ENCODE results near the gene TARBP1. TPM values are rescaled to one million over a fixed set of nuclear protein-coding genes. Genes with fewer than 3 reads are reported as not detected.
"Not testable (repeated sequence)": the region's sequence is repeated elsewhere in the genome, so short reads cannot be mapped to it uniquely, and the experiment has no call there.

The TARBP1 gene
- total RNA-seq, 2 donors from 2014 or later, result 20.7 to 22.2 TPM

DNA sequence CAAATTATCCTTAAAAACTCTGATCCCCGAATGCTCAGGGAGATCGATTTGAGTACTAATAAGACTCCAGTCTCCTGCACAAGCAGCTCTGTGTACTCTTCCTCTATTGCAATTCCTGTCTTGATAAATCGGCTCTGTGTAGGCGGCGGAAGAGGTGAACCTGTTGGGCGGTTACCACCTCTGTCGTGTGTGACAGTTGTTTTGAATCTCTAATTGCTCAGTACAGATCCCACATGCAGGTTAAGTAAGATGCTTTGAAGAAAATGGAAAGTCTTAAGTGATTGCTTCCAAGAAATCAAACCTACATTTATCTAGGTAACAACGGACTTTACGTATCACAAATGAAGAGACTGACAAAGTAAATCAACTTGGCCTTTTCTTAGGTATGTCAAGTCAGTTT lies 70.2 kb downstream of the TARBP1 start:
- H3K36me3 Mint-ChIP-seq (ENCODE audit: low read depth), result no peaks in the 10 kb centered on the region
- ATAC-seq (replicated peaks), result peak; percentile 96

DNA sequence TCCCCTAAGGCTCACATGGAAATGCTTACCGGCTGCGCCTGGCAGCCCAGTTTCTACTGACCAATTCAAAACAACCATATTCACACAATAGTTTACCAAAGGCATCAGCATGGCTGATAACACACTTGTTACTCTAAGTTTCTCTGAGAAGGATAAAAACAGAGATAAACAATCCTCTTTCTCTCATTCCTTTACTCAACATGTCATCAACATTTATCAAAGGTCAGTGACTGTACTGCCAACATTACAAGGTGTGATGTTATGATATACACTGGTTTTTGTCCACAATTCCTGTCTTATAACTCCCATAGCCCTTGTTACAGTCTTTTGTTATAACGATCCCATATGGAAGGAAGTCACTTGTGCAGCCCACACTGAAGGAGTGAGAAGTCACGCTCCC lies 72.1 kb downstream of the TARBP1 start:
- Mint-ChIP-seq H3K27ac (no peak overlapping the region), H3K27me3 (no peaks in the 10 kb centered on the region), H3K4me1 (peaks cover 19% of the 10 kb centered on the region), H3K36me3 (ENCODE audit: low read depth) (no peaks in the 10 kb centered on the region), H3K4me3 (no peak overlapping the region), H3K9me3 (no peaks in the 10 kb centered on the region)
- ATAC-seq (replicated peaks), result no peak

More for the DNA sequence above, 70.2 kb downstream of the TARBP1 start:
- H3K4me3 Mint-ChIP-seq, result peak overlapping the region; percentile 74
- peaks cover 11% of the 10 kb centered on the region for H3K4me1 Mint-ChIP-seq
- H3K27ac Mint-ChIP-seq, result peak overlapping the region; percentile 84
- H3K27me3 Mint-ChIP-seq, result no peaks in the 10 kb centered on the region
- no peaks in the 10 kb centered on the region for H3K9me3 Mint-ChIP-seq

DNA sequence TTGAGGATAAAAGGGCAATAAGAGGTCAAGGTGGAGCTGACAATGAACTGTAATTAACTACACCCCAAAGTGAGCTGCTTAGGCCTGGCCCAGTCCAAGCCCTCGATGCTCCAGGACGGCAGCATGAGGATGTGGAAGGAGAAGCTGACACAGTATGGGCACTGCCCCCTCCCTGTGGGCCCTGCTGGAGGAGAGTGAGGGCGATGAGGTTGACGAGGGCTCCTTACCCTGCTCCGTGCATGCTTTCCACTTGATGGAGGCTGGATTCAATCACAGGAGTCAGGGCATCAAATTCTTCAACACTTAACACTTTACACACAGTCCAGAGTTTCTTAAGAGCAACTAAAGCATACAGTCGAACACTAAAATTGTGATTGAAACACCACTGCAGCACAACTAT lies 73.3 kb downstream of the TARBP1 start:
- no peaks in the 10 kb centered on the region for H3K9me3 Mint-ChIP-seq
- no peaks in the 10 kb centered on the region for H3K27me3 Mint-ChIP-seq
- no peak overlapping the region for H3K27ac Mint-ChIP-seq
- peaks cover 30% of the 10 kb centered on the region for H3K4me1 Mint-ChIP-seq
- no peak overlapping the region for H3K4me3 Mint-ChIP-seq
- no peaks in the 10 kb centered on the region for H3K36me3 Mint-ChIP-seq (ENCODE audit: low read depth)
- ATAC-seq (replicated peaks), result no peak

DNA sequence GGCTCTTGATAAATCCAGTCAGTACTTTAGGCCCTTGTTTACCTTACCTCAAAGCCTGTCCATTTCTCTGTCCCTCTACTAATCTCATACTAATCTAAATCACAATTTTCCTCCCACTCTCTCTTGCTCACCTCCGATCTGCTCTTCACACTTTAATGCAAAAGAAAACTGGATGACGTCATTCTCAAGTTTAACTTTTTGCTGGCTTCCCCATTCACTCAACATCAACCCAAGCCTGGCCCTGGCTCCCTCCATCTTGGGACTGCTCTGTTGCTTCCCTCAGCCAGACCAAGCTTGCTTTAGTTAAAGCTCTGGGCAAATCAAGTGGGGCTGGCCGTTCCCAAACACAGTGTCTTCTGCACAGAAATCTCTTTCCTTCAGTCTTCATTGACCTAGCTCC lies 76.0 kb downstream of the TARBP1 start:
- Mint-ChIP-seq H3K27ac (peak overlapping the region; percentile 69), H3K36me3 (ENCODE audit: low read depth) (no peaks in the 10 kb centered on the region), H3K4me1 (peaks cover 33% of the 10 kb centered on the region), H3K9me3 (no peaks in the 10 kb centered on the region), H3K27me3 (no peaks in the 10 kb centered on the region), H3K4me3 (peak overlapping the region; percentile 28)
- ATAC-seq (replicated peaks), result no peak

DNA sequence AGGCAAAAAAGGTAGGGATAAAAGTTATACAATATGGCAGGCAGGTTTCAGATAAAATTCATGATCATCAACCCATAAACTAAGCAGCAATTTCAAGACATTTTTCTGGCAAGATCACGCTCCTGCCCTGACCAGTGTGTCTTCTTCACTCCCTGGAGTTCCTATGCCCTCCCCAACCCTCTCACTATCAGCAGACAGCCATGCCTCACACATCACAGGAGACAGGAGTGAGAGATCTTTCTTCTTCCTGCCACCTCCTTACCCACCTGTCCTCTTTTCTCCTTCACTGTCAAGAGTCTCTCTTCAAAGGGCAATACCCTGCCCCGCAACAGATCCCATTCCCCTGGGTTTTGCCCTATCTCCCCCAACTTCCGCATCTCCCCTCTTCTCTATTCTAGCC lies 77.3 kb downstream of the TARBP1 start:
- ATAC-seq (replicated peaks), result no peak

DNA sequence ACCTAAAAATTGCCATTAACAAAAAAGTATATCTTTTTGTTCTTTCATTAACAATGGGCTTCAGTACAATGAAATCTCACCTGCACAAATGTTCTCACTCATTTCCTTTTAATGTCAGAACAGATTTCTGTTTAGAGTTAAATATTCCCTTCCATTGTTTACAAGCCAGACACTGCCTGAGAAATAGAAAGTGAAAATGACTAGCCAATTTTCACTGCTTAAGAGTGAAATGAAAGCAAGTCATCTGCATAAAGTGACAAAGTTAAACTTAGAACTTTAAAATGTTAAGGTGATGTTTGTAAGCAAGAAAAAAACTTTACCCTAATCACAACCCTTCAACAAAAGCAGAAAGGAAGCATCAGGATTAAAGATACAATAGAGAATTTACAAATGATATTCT lies 78.2 kb downstream of the TARBP1 start:
- Mint-ChIP-seq H3K27me3 (no peaks in the 10 kb centered on the region), H3K4me1 (peaks cover 33% of the 10 kb centered on the region), H3K9me3 (no peaks in the 10 kb centered on the region), H3K4me3 (peak overlapping the region; percentile 52), H3K27ac (peak overlapping the region; percentile 16), H3K36me3 (ENCODE audit: low read depth) (no peaks in the 10 kb centered on the region)
- ATAC-seq (replicated peaks), result peak; percentile 46

More for the DNA sequence above, 77.3 kb downstream of the TARBP1 start:
- Mint-ChIP-seq H3K27me3 (no peaks in the 10 kb centered on the region), H3K27ac (peak overlapping the region; percentile 16), H3K9me3 (no peaks in the 10 kb centered on the region), H3K4me3 (peak overlapping the region; percentile 52), H3K36me3 (ENCODE audit: low read depth) (no peaks in the 10 kb centered on the region), H3K4me1 (peaks cover 33% of the 10 kb centered on the region)

DNA sequence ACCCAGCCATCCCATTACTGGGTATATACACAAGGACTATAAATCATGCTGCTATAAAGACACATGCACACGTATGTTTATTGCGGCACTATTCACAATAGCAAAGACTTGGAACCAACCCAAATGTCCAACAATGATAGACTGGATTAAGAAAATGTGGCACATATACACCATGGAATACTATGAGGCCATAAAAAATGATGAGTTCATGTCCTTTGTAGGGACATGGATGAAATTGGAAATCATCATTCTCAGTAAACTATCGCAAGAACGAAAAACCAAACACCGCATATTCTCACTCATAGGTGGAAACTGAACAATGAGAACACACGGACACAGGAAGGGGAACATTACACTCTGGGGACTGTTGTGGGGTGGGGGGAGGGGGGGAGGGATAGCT lies 79.5 kb downstream of the TARBP1 start:
- H3K27me3 Mint-ChIP-seq; H3K36me3 Mint-ChIP-seq (ENCODE audit: low read depth); ATAC-seq (replicated peaks); H3K9me3 Mint-ChIP-seq: not testable (repeated sequence)
- H3K4me3 Mint-ChIP-seq, result peak overlapping the region; percentile 52
- peaks cover 33% of the 10 kb centered on the region for H3K4me1 Mint-ChIP-seq
- H3K27ac Mint-ChIP-seq, result peak overlapping the region; percentile 84

DNA sequence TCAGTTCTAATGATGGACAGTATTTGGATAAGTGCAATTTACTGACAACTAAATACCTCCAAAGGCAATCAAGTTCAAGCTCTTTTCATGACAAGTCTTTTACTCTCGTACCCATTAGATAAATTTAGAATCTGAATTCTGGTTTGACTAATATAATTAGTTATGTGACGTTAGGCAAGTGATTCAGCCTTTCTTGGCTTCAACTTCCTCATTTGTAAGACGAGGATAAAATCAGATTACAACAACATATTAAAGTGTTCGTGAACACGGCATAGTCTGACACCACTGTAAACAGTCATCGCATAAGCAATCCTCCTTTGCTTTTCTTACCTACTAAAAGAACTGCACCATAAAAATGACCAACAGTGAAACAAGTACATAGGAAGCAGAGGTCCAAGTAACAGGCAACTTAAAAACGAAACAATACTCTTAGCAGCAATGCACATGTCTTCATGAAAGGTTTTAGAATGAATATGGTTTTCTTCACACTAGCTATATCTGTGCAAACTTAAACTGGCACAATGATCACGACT lies 80.1 kb downstream of the TARBP1 start:
- H3K27me3 Mint-ChIP-seq, result no peaks in the 10 kb centered on the region
- peak overlapping the region; percentile 52 for H3K4me3 Mint-ChIP-seq
- peaks cover 33% of the 10 kb centered on the region for H3K4me1 Mint-ChIP-seq
- no peaks in the 10 kb centered on the region for H3K36me3 Mint-ChIP-seq (ENCODE audit: low read depth)
- peak overlapping the region; percentile 84 for H3K27ac Mint-ChIP-seq
- H3K9me3 Mint-ChIP-seq, result no peaks in the 10 kb centered on the region
- ATAC-seq (replicated peaks), result peak; percentile 83

DNA sequence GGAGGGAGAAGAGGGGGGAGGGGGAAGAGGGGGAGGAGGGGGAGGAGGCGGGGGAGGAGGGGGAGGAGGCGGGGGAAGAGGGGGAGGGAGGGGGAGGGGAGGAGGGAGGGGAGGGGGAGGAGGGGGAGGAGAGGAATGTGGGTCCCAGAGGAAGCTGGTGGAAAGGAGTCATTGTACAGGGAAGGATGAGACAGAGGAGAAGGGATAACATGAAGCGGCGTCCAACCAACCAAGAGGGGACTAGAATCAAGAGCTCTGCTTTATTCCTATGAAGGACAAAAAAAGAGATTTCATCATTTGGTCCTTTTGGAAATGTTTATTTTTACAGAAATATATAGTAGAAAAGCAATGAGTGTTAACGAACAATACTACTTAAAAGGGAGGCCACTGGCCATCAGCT lies 81.2 kb downstream of the TARBP1 start:
- H3K27ac Mint-ChIP-seq, result no peak overlapping the region

DNA sequence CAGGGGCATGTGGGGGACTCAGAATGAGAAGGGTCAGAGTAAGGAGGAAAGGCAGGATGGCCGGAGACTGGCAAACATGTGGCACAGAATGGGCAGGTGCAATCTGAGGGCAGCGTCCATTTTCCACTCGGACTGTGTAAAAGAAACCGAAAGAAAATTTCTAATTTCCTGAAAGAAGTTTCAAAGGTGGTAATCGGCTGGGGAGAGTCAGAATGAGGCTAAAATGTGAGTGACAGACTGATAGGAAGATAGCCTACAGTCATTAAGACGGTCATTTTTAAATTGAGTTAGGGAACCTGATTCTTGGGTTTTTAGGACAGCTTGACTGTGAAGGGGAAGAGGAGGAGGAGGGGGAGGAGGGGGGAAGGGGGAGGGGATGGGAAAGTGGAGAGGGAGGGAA lies 82.1 kb downstream of the TARBP1 start:
- peak overlapping the region; percentile 30 for H3K4me3 Mint-ChIP-seq

More for the DNA sequence above, 81.2 kb downstream of the TARBP1 start:
- Mint-ChIP-seq H3K4me1 (peaks cover 27% of the 10 kb centered on the region), H3K36me3 (ENCODE audit: low read depth) (peaks cover 10% of the 10 kb centered on the region), H3K27me3 (no peaks in the 10 kb centered on the region), H3K9me3 (no peaks in the 10 kb centered on the region), H3K4me3 (no peak overlapping the region)
- no peak for ATAC-seq (replicated peaks)

DNA sequence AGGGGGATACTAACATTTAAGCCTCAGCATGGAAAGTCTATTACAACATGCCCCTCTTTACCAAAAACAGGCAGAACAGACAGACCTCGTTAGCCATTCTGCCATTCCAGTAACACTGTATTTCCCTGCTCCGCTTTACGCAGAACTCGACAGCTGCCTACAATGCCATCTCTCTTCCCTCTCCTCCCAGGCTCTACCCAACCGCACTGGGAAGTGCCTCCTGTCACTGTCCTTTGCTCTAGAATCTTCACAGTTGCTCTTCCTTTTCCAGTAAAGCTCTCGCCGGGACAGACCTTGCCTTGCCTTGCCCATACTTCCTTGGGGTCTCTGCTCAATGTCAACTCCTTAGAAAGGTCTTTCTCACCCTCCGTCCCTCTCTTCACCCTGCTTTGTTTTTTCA lies 82.9 kb downstream of the TARBP1 start:
- Mint-ChIP-seq H3K36me3 (ENCODE audit: low read depth) (peaks cover 24% of the 10 kb centered on the region), H3K27me3 (no peaks in the 10 kb centered on the region), H3K4me1 (peaks cover 18% of the 10 kb centered on the region), H3K27ac (no peak overlapping the region), H3K4me3 (no peak overlapping the region), H3K9me3 (no peaks in the 10 kb centered on the region)
- ATAC-seq (replicated peaks), result no peak

More for the DNA sequence above, 82.1 kb downstream of the TARBP1 start:
- ATAC-seq (replicated peaks), result no peak
- H3K4me1 Mint-ChIP-seq, result peaks cover 24% of the 10 kb centered on the region
- no peaks in the 10 kb centered on the region for H3K27me3 Mint-ChIP-seq
- no peaks in the 10 kb centered on the region for H3K9me3 Mint-ChIP-seq
- peak overlapping the region; percentile 69 for H3K27ac Mint-ChIP-seq
- H3K36me3 Mint-ChIP-seq (ENCODE audit: low read depth), result peaks cover 16% of the 10 kb centered on the region

DNA sequence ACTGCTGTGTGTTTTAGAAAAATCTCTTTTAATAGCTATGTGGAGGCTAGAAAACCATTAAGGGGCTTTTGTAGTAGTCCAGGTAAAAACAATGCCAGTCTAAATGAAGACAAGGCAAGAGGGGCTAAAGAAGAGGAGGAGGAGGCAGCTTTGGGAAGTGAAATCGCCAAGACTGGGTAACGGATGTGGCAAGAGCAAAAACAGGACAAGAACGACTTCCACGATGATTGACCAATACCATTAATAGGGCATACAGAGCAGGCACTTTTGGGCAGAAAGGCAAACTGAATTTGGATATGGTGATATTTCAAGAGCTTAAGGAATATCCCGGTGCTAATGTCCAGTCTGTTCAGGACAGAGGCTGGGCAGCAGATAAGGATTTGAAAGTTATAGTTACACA lies 83.7 kb downstream of the TARBP1 start:
- no peak overlapping the region for H3K4me3 Mint-ChIP-seq
- peaks cover 29% of the 10 kb centered on the region for H3K36me3 Mint-ChIP-seq (ENCODE audit: low read depth)
- H3K4me1 Mint-ChIP-seq, result peaks cover 12% of the 10 kb centered on the region
- no peak for ATAC-seq (replicated peaks)
- no peak overlapping the region for H3K27ac Mint-ChIP-seq
- H3K9me3 Mint-ChIP-seq, result no peaks in the 10 kb centered on the region
- no peaks in the 10 kb centered on the region for H3K27me3 Mint-ChIP-seq

DNA sequence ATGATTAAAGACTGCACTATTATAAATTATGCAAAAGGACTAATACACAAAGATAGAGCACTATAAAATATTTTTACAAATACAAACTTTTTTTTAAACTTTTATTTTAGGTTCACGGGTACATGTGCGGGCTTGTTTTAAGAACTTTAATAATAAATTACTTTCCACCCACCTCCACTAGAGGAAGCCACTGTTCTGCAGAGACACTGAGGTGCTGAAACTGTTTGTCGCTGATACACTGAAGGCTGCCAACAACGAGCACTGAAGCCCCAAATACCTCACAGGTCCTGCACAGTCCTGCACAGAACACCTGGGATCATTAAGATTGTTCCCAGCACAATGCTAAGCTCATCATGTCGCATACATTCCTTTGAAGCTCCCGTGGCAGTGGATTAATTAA lies 85.8 kb downstream of the TARBP1 start:
- no peaks in the 10 kb centered on the region for H3K27me3 Mint-ChIP-seq
- no peaks in the 10 kb centered on the region for H3K4me1 Mint-ChIP-seq
- no peaks in the 10 kb centered on the region for H3K9me3 Mint-ChIP-seq
- no peak for ATAC-seq (replicated peaks)
- H3K4me3 Mint-ChIP-seq, result no peak overlapping the region
- no peak overlapping the region for H3K27ac Mint-ChIP-seq
- peaks cover 29% of the 10 kb centered on the region for H3K36me3 Mint-ChIP-seq (ENCODE audit: low read depth)

DNA sequence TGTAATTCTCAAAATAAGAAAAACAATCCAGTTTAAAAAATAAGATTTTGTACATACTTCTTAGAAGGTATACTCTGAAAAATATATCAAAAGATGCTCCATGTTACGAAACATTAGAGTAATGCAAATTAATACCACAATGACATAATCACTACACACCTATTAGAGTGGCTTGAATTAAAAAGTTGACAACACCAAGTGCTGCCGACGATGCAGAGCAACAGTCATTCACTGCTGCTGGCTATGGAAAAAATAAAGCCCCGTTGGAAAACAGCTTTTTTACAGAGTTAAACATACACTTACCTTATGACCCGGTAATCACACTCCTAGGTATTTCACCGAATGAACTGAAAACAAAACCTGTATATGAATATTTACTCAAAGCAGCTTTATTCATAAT lies 90.9 kb downstream of the TARBP1 start:
- Mint-ChIP-seq H3K27ac (no peak overlapping the region), H3K36me3 (ENCODE audit: low read depth) (peaks cover 56% of the 10 kb centered on the region), H3K9me3 (no peaks in the 10 kb centered on the region), H3K27me3 (no peaks in the 10 kb centered on the region), H3K4me3 (no peak overlapping the region), H3K4me1 (peaks cover 8% of the 10 kb centered on the region)
- ATAC-seq (replicated peaks), result no peak

DNA sequence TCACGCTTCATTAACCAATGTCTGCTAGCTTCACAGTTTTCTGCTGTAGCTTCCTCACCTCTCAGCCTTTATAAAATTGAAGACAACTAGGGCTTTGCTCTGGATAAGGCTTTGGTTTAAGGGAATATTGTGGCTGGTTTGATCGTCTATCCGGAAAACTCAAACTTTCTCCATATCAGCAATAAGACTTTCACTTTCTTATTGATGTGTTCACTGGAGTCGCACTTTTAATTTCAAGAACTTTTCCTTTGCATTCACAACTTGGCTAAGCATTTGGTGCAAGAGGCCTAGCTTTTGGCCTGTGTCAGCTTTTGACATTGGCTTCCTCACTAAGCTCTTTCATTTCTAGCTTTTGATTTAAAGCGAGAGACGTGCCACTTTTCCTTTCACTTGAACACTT lies 92.9 kb downstream of the TARBP1 start:
- peak overlapping the region; percentile 52 for H3K4me3 Mint-ChIP-seq

More for the DNA sequence above, 92.9 kb downstream of the TARBP1 start:
- Mint-ChIP-seq H3K9me3 (no peaks in the 10 kb centered on the region), H3K4me1 (peaks cover 16% of the 10 kb centered on the region), H3K27ac (peak overlapping the region; percentile 62), H3K27me3 (no peaks in the 10 kb centered on the region), H3K36me3 (ENCODE audit: low read depth) (peaks cover 57% of the 10 kb centered on the region)
- no peak for ATAC-seq (replicated peaks)
